ENCODE results near the gene PYGL.
A peak's percentile ranks its signal among the peaks of the same experiment; 100 is the strongest.

Gene PYGL

DNA sequence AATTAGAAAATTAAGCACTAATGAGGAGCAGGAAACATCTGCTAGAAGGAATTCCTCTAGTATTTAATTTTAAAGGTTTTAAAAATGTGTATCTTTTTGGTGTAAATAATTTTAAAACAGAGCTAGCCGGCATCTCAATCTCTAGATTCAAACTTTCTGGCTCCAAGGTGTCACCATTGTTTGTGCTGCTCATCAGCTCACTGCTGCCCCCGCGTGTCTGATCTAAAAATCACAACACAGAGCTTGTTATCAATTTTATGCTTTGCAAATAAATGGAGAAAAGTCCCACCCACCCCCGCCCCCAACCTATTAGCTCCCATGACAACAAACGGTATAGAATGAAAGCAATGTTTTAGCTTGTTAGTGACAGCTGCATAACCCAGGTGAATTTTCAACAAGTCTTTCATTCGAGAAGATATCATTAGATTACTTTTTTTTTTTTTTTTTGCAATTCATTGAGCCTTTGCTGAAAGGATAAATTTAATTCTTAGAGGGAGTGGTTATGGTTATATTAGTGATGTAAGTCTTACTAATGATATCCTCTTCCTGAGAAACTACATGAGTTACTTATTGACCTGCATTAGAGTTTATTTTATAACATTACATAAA is 83.7 kb downstream of the PYGL start:
- Histone ChIP-seq H3K36me3 (ENCODE audit: insufficient read depth, low read depth, low read length) (no peaks in the 10 kb centered on the region), H3K27me3 (ENCODE audit: insufficient read depth, low read length) (no peaks in the 10 kb centered on the region; the same call in 1 of the 2 replicates), H3K9me3 (ENCODE audit: insufficient read depth, low read depth, low read length) (no peaks in the 10 kb centered on the region), H3K4me3 (ENCODE audit: low read length) (peak overlapping the region; percentile 42; the same call in 1 of the 2 replicates), H3K4me1 (ENCODE audit: insufficient read depth, low read length) (peaks cover 9% of the 10 kb centered on the region; the same call in 1 of the 2 replicates), H3K27ac (ENCODE audit: low read length) (no peak overlapping the region), H3K9ac (ENCODE audit: low read depth, low read length) (peak overlapping the region; percentile 74; the same call in 1 of the 2 replicates)

DNA sequence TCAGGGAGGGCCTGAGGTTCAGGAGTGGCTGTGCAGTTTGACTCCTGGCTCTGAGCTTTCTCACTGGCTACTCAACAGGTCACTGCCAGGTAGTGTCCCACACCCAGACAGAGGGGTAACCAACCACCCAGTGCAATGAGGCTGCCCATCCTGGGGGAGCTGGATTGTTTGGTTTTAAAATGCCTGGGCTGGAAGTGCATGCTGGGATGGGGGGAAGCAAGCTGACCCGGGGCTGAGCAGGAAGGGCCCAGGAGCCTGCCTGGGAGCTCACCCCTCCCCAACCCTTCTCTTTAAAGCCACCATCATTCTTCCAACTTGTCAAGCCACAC is 85.0 kb downstream of the PYGL start:
- Histone ChIP-seq H3K4me3 (ENCODE audit: low read length) (no peak overlapping the region), H3K27ac (ENCODE audit: low read length) (no peak overlapping the region), H3K27me3 (ENCODE audit: insufficient read depth, low read length) (no peaks in the 10 kb centered on the region), H3K9me3 (ENCODE audit: insufficient read depth, low read depth, low read length) (no peaks in the 10 kb centered on the region), H3K36me3 (ENCODE audit: insufficient read depth, low read depth, low read length) (no peaks in the 10 kb centered on the region), H3K9ac (ENCODE audit: low read depth, low read length) (no peak overlapping the region), H3K4me1 (ENCODE audit: insufficient read depth, low read length) (peaks cover 9% of the 10 kb centered on the region; the same call in 1 of the 2 replicates)

DNA sequence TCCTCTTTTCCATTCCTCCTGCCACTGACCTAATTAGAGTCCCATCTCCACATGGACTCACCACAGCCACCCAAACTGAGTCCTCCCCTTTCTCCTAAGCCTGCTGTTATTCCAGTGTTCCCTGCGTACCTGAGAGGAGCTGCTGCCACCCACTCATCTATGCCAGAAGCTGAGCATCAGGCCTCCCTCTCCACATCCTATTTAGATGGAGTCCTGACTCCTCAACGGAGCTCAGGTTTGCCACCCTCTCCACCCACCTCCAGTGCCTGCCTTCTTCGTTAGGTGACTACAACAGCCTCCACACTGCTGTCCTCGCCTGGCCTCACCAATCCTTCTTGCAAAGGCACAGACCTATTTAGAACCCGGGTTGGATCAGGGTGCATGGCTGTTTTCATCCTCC is 87.6 kb downstream of the PYGL start:
- no peaks in the 10 kb centered on the region for H3K36me3 ChIP-seq (ENCODE audit: insufficient read depth, low read depth, low read length)
- H3K27ac ChIP-seq (ENCODE audit: low read length): no peak overlapping the region
- H3K27me3 ChIP-seq (ENCODE audit: insufficient read depth, low read length): no peaks in the 10 kb centered on the region
- no peak overlapping the region for H3K9ac ChIP-seq (ENCODE audit: low read depth, low read length)
- no peaks in the 10 kb centered on the region for H3K9me3 ChIP-seq (ENCODE audit: insufficient read depth, low read depth, low read length)
- H3K4me3 ChIP-seq (ENCODE audit: low read length): no peak overlapping the region
- H3K4me1 ChIP-seq (ENCODE audit: insufficient read depth, low read length): peaks cover 6% of the 10 kb centered on the region; the same call in 1 of the 2 replicates

DNA sequence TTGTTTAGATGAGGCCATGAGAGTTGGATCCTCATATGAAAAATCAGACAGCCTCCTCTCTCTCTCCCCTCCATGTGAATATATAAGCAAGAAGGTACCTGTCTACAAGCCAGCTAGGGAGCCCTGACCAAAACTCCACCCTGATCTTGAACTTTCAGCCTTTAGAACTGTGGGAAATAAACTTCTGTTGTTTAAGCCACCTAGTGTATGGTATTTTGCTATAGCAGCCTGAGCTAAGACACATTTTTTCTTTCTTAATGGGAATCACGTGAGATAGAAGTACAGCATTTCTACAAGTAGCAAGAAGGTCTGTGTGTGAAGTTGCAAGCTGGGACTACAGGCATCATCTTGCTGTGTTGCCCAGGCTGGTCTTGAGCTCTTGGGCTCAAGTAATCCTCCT is 88.7 kb downstream of the PYGL start:
- H3K36me3 ChIP-seq (ENCODE audit: insufficient read depth, low read depth, low read length): no peaks in the 10 kb centered on the region
- no peak overlapping the region for H3K27ac ChIP-seq (ENCODE audit: low read length)
- no peaks in the 10 kb centered on the region for H3K9me3 ChIP-seq (ENCODE audit: insufficient read depth, low read depth, low read length)
- H3K4me1 ChIP-seq (ENCODE audit: insufficient read depth, low read length): peaks cover 4% of the 10 kb centered on the region; the same call in 1 of the 2 replicates
- H3K27me3 ChIP-seq (ENCODE audit: insufficient read depth, low read length): no peaks in the 10 kb centered on the region
- H3K9ac ChIP-seq (ENCODE audit: low read depth, low read length): no peak overlapping the region
- no peak overlapping the region for H3K4me3 ChIP-seq (ENCODE audit: low read length)
